Karpas-422 (cell line): ENCODE measurements around the gene SLC39A11. TPM values are rescaled to one million over a fixed set of nuclear protein-coding genes. Genes with fewer than 3 reads are reported as not detected.

Experiments used
- DNase-seq: peaks from one replicate; pipeline ENCODE4 v3.0.0-alpha.2; 2015
- H2AFZ ChIP-seq: fragments of 200-600 bp; sonication (generic); 2 replicates; pipeline ENCODE4 v1.6.1; 2014; ENCODE audit warnings: antibody characterized with exemption, low read length, mixed read lengths
- H3K27ac ChIP-seq: fragments of 200-600 bp; sonication (generic); 2 replicates; pipeline ENCODE4 v1.5.1; 2014; ENCODE audit warnings: mild to moderate bottlenecking, low read length, moderate library complexity
- H3K27me3 ChIP-seq: fragments of 200-600 bp; sonication (generic); 2 replicates; pipeline ENCODE4 v1.6.1; 2014; ENCODE audit warnings: low read length, mixed read lengths
- H3K36me3 ChIP-seq: fragments of 200-600 bp; sonication (generic); 2 replicates; pipeline ENCODE4 v1.6.1; 2014; ENCODE audit warnings: low read length, mixed read lengths; ENCODE audit not compliant: insufficient read depth
- H3K4me1 ChIP-seq: fragments of 200-600 bp; sonication (generic); 2 replicates; pipeline ENCODE4 v1.6.1; 2014; ENCODE audit warnings: mild to moderate bottlenecking, low read length, mixed read lengths
- H3K4me2 ChIP-seq: fragments of 200-600 bp; sonication (generic); 2 replicates; pipeline ENCODE4 v1.6.1; 2014; ENCODE audit warnings: low read length, low read depth, mild to moderate bottlenecking; ENCODE audit not compliant: poor library complexity, severe bottlenecking
- H3K4me3 ChIP-seq: fragments of 200-600 bp; sonication (generic); 2 replicates; pipeline ENCODE4 v1.5.1; 2014; ENCODE audit warnings: mild to moderate bottlenecking, antibody characterized with exemption, low read length, mixed read lengths
- H3K79me2 ChIP-seq: fragments of 200-600 bp; sonication (generic); 2 replicates; pipeline ENCODE4 v1.6.1; 2014; ENCODE audit warnings: mild to moderate bottlenecking, low read length, mixed read lengths
- H3K9ac ChIP-seq: fragments of 200-600 bp; sonication (generic); 2 replicates; pipeline ENCODE4 v1.6.0; 2014; ENCODE audit warnings: low read length
- H3K9me2 ChIP-seq: fragments of 200-600 bp; sonication (generic), shearing (Covaris generic); replicated peaks from 2 replicates; pipeline ENCODE4 v1.6.0; 2014; ENCODE audit warnings: mild to moderate bottlenecking, low read length, moderate library complexity; ENCODE audit not compliant: insufficient read depth
- H3K9me3 ChIP-seq: fragments of 300-700, 200-600 bp; sonication (generic); 2 replicates; pipeline ENCODE4 v1.6.1; 2014; ENCODE audit warnings: low read length, mixed read lengths
- H4K20me1 ChIP-seq: fragments of 200-600 bp; sonication (generic); 2 replicates; pipeline ENCODE4 v1.6.1; 2014; ENCODE audit warnings: mild to moderate bottlenecking, antibody characterized with exemption, low read length, low read depth; ENCODE audit not compliant: insufficient read depth
- total RNA-seq: library from RNA; depleted of rRNA; stranded (reverse); fragments of >200 nt; shearing (Covaris generic); gene quantifications from 2 replicates; pipeline ENCODE4 v1.2.3, GENCODE V29; 2014; ENCODE audit warnings: low replicate concordance

SLC39A11 gene
- total RNA-seq, 1 experiment from 2014 or later, result 49.6 TPM

DNA sequence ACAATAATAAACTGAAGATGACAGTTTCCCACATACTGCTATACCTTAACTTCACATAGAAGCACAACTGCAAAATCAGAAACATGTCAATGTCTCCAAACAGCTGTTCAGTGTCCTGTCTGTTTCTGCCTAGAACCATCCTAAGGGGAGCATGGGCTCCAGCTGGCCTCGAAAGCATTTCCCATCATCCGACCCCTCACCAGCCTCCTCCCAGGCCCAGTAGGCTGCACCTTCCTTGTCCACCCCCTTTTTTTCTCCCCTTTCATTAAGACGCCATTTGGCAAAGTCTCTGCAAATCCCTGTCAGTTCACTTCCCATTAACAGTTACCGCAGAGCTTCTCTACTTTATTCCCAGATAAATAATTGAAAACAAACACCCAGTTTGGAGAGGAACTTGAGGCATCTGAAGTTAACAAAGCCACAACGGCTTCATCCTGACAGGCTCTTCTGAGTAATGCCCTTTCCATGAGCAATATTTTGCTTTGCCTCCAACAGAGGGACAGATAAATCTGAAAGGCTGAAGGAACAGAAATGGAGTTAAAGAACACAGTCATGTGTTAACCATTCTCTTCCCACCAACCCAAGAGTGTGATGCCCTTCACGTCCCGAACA, 65.3 kb downstream of the SLC39A11 start:
- Histone ChIP-seq H3K9me2 (no peaks in the 10 kb centered on the region), H3K79me2 (peaks cover 80% of the 10 kb centered on the region), H3K36me3 (peaks cover 13% of the 10 kb centered on the region), H3K9ac (no peak overlapping the region), H3K4me3 (no peak overlapping the region), H3K4me2 (no peak overlapping the region), H3K27ac (no peak overlapping the region), H4K20me1 (no peaks in the 10 kb centered on the region), H2AFZ (no peak overlapping the region), H3K27me3 (no peaks in the 10 kb centered on the region), H3K4me1 (peaks cover 4% of the 10 kb centered on the region; the same call in 1 of the 2 replicates), H3K9me3 (no peaks in the 10 kb centered on the region)
- DNase-seq, result no peak

DNA sequence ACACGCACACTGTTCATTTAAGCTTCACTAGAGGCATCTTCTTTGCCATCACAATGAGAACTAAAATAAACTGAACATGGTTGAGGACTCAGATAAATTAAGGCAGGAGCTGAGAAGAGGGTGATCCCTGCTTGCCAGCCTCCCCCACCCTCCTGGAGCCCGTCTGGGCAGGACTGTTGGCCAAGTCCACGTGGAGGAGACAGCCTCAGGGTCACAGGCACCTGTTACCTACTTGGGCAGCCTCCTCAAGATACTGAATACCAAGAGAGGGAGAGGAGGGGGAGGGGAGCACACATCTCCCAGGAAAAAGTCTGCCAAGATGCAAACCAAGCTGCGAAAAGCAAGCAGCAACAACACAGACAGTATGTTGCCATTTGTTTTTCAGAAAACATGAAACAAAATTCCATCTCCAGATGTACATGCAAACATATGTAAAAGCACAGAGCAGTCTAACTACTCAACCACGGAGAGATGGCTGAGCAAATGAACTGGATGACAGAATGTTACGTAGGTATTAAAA, 67.4 kb downstream of the SLC39A11 start:
- no peaks in the 10 kb centered on the region for H3K27me3 ChIP-seq
- H2AFZ ChIP-seq, result no peak overlapping the region
- peaks cover 4% of the 10 kb centered on the region; the same call in 1 of the 2 replicates for H3K4me1 ChIP-seq
- H3K4me3 ChIP-seq, result no peak overlapping the region
- no peak overlapping the region for H3K9ac ChIP-seq
- peaks cover 13% of the 10 kb centered on the region for H3K36me3 ChIP-seq
- H4K20me1 ChIP-seq, result no peaks in the 10 kb centered on the region
- no peaks in the 10 kb centered on the region for H3K9me2 ChIP-seq
- H3K79me2 ChIP-seq, result peaks cover 79% of the 10 kb centered on the region
- no peak overlapping the region for H3K27ac ChIP-seq
- no peak for DNase-seq
- H3K4me2 ChIP-seq, result no peak overlapping the region
- no peaks in the 10 kb centered on the region for H3K9me3 ChIP-seq

DNA sequence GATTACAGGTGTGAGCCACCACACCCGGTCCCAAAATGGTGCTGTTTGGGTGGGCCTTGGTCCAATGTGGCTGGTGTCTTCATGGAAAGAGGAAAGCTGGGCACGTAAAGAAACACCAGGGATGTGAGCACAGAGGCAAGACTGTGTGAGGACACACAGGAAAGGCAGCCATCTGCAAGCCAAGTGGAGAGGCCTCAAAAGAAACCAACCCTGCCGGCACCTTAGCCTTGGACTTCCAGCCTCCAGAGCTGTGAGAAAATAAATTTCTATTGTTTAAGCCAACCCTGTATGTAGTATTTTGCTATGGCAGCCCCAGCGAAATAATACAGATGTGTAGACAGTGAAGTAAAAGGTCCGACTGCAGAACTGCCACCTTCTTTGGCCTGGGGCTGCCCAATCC, 68.7 kb downstream of the SLC39A11 start:
- Histone ChIP-seq H3K4me3 (no peak overlapping the region), H3K79me2 (peaks cover 90% of the 10 kb centered on the region), H3K4me2 (no peak overlapping the region), H3K9me2 (no peaks in the 10 kb centered on the region), H3K27me3 (no peaks in the 10 kb centered on the region), H3K27ac (no peak overlapping the region), H2AFZ (no peak overlapping the region), H3K36me3 (peaks cover 13% of the 10 kb centered on the region), H3K9me3 (no peaks in the 10 kb centered on the region), H3K4me1 (peaks cover 4% of the 10 kb centered on the region; the same call in 1 of the 2 replicates), H4K20me1 (no peaks in the 10 kb centered on the region), H3K9ac (no peak overlapping the region)
- no peak for DNase-seq

DNA sequence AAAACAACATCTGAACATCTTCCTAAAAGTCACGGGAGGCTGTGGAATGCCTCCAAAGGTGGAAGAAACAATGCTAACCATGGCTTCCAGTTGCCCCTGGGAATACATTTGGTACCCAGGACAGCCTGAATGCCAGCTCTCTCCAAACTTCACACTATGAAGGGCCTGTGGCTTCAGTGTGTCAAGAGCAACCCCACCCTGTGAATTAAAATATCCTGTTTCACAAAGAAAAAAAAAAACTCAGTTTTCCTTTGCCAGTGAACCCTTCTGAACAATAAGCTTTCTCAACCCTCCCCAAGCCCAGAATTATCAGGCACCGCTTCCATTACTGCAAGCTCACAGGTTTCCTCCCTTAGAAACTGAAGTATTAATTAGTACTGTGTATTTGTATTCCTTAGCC, 69.8 kb downstream of the SLC39A11 start:
- Histone ChIP-seq H3K27ac (no peak overlapping the region), H3K9me3 (no peaks in the 10 kb centered on the region), H3K27me3 (no peaks in the 10 kb centered on the region), H3K36me3 (peaks cover 15% of the 10 kb centered on the region), H3K9ac (no peak overlapping the region), H3K9me2 (no peaks in the 10 kb centered on the region), H4K20me1 (no peaks in the 10 kb centered on the region), H3K79me2 (peaks cover 92% of the 10 kb centered on the region), H2AFZ (no peak overlapping the region), H3K4me3 (no peak overlapping the region), H3K4me1 (peaks cover 8% of the 10 kb centered on the region), H3K4me2 (no peak overlapping the region)
- no peak for DNase-seq

DNA sequence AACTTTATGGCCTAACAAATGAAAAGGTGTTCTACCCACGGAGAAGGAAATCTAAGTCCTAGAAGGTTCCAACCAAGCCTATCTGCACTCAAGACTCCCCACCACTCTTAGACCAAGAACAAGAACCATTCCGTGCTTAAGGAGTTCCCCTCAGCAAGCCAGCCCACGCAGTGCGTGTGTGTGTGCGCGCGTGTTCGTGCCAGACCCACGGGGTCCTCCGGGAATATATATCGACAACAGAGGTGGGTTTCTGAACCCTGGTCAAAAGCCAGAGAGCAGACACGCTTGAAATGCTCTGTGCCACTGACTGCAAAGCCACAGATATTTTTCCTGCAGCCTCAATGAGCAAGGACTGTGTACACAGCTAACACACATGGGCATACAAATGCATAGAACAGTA, 70.7 kb downstream of the SLC39A11 start:
- Histone ChIP-seq H3K79me2 (peaks cover 92% of the 10 kb centered on the region), H3K4me3 (no peak overlapping the region), H3K9me3 (no peaks in the 10 kb centered on the region), H3K36me3 (peaks cover 15% of the 10 kb centered on the region), H2AFZ (no peak overlapping the region), H4K20me1 (no peaks in the 10 kb centered on the region), H3K4me1 (peaks cover 17% of the 10 kb centered on the region), H3K9ac (no peak overlapping the region), H3K27me3 (no peaks in the 10 kb centered on the region), H3K27ac (no peak overlapping the region), H3K4me2 (no peak overlapping the region), H3K9me2 (no peaks in the 10 kb centered on the region)
- DNase-seq, result no peak

DNA sequence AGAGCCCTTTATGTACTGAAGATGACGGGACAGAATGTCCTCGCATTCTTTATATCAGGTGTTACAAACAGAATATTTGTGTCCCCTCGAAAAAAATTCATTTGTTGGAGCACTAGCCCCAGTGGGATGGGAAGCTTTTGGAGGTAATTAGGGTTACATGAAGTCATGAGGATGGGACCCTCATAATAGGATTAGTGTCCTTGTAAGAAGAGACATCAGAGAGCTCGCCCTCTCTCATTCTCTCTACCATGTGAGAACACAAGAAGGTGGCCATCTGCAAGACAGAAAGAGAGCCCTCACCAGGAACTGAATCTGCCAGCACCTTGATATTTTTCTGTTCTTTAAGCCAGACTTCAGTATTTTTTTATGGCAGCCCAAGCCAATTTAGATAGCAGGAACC, 72.4 kb downstream of the SLC39A11 start:
- peaks cover 92% of the 10 kb centered on the region for H3K79me2 ChIP-seq
- H3K9me2 ChIP-seq, result no peaks in the 10 kb centered on the region

DNA sequence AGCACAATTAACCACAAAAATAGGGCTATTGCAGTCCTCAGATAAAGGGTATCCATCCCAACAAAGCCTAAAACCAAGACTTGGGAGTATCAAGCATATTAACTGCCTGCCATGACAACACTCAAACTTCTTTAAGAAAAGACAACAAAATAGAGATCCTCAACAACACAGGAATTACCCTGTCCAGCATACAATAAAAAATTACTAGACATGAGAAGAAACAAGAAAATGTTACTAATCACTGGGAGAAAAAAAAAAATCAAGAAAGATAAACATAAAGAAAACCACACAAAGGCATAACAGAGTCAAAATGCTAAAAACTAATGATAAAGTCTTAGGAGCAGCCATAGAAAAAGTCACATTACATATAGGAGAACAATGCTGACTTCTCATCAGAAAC, 73.9 kb downstream of the SLC39A11 start:
- H3K9me2 ChIP-seq, result no peaks in the 10 kb centered on the region
- H4K20me1 ChIP-seq, result no peaks in the 10 kb centered on the region
- no peaks in the 10 kb centered on the region for H3K9me3 ChIP-seq
- H2AFZ ChIP-seq, result no peak overlapping the region
- no peak overlapping the region for H3K4me2 ChIP-seq
- peaks cover 93% of the 10 kb centered on the region for H3K79me2 ChIP-seq
- H3K4me1 ChIP-seq, result peaks cover 43% of the 10 kb centered on the region
- DNase-seq, result no peak
- no peak overlapping the region for H3K9ac ChIP-seq
- H3K4me3 ChIP-seq, result no peak overlapping the region
- H3K36me3 ChIP-seq, result 0 out of 2 replicates have a peak, but pooled peaks cover 5% of the 10 kb centered on the region
- H3K27me3 ChIP-seq, result no peaks in the 10 kb centered on the region
- H3K27ac ChIP-seq, result no peak overlapping the region

More for the DNA sequence above, 72.4 kb downstream of the SLC39A11 start:
- no peak for DNase-seq
- Histone ChIP-seq H3K27ac (no peak overlapping the region), H3K9ac (no peak overlapping the region), H3K4me2 (no peak overlapping the region), H3K27me3 (no peaks in the 10 kb centered on the region), H3K36me3 (peaks cover 14% of the 10 kb centered on the region), H2AFZ (no peak overlapping the region), H3K4me1 (peaks cover 28% of the 10 kb centered on the region), H3K4me3 (no peak overlapping the region), H3K9me3 (no peaks in the 10 kb centered on the region), H4K20me1 (no peaks in the 10 kb centered on the region)

DNA sequence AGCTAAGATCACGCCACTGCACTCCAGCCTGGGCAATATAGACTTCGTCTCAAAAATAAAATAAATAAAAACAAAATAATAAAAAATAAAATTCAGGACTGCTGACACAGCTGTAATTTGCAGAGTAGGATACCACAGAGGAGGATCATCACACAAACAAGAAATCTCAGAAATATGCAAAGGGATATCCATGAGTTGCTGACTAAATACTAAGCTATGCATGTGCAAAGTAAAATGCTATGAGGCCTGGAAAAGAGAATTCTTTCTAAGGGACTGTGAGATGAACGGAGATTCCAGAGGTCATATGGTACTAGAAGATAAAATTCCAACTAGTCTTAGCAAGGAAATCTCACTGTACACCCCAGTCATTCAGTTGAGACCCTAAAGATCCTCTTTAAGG, 74.8 kb downstream of the SLC39A11 start:
- H3K27ac ChIP-seq, result no peak overlapping the region; the same call in 1 of the 2 replicates
- H3K4me2 ChIP-seq, result no peak overlapping the region
- H3K79me2 ChIP-seq, result peaks cover 90% of the 10 kb centered on the region
- DNase-seq, result no peak
- no peaks in the 10 kb centered on the region for H3K9me3 ChIP-seq
- H3K4me3 ChIP-seq, result no peak overlapping the region
- H3K4me1 ChIP-seq, result peaks cover 47% of the 10 kb centered on the region
- 0 out of 2 replicates have a peak, but pooled peaks cover 2% of the 10 kb centered on the region for H3K36me3 ChIP-seq
- H3K9ac ChIP-seq, result no peak overlapping the region
- H2AFZ ChIP-seq, result no peak overlapping the region
- H4K20me1 ChIP-seq, result no peaks in the 10 kb centered on the region
- H3K27me3 ChIP-seq, result no peaks in the 10 kb centered on the region
- H3K9me2 ChIP-seq, result no peaks in the 10 kb centered on the region
